Thyroid gland (tissue), 4 donors: ENCODE results near the gene TMPRSS7.

ENCODE experiments used
- POLR2A ChIP-seq, 2 donors: fragments of 450-650 bp; IDR thresholded peaks; one replicate each; pipeline ENCODE4 v1.6.1; 2017; ENCODE audit warnings: antibody characterized with exemption in 2 of 2, mild to moderate bottlenecking in 2 of 2, moderate library complexity in 1 of 2
- TF ChIP-seq, protein P1 (sequence below), 6 experiments: fragments of 200-600 bp in 3 of 6; fragments of 450-650 bp in 3 of 6; sonication (generic) in 3 of 6; IDR thresholded peaks; one replicate each; pipeline ENCODE4 v1.5.1; 2016 to 2019; ENCODE audit warnings: antibody characterized with exemption in 6 of 6, mild to moderate bottlenecking in 2 of 6, inconsistent platforms in 1 of 6, moderate library complexity in 1 of 6

DNA sequence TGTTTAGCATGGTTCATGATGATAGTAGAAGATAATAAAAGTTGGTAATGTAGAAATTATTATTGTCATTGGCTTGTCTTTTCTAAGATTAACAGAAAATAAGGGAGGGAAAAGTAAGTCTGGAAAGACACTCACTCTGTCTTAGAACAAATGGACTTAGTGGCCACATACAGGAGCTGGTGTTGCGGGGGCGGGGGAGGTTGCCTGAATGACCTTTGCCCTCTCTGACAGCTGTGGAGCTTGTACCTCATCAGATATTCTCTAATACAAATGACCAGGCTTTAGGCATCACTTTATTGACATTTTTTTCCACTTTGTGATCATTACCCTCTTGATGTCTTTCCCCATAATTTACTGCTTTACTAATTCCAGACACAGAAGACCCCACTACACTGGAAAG is 29.9 kb upstream of the TMPRSS7 start:
- TF ChIP-seq, protein P1, sequence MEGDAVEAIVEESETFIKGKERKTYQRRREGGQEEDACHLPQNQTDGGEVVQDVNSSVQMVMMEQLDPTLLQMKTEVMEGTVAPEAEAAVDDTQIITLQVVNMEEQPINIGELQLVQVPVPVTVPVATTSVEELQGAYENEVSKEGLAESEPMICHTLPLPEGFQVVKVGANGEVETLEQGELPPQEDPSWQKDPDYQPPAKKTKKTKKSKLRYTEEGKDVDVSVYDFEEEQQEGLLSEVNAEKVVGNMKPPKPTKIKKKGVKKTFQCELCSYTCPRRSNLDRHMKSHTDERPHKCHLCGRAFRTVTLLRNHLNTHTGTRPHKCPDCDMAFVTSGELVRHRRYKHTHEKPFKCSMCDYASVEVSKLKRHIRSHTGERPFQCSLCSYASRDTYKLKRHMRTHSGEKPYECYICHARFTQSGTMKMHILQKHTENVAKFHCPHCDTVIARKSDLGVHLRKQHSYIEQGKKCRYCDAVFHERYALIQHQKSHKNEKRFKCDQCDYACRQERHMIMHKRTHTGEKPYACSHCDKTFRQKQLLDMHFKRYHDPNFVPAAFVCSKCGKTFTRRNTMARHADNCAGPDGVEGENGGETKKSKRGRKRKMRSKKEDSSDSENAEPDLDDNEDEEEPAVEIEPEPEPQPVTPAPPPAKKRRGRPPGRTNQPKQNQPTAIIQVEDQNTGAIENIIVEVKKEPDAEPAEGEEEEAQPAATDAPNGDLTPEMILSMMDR (IDR thresholded peaks at IDR 0.05) = no peak
- no peak for TF ChIP-seq POLR2A (IDR thresholded peaks at IDR 0.05)
